NCI-H1092 (cell line): ENCODE measurements around the gene GK.
"Not testable (repeated sequence)": the region's sequence is repeated elsewhere in the genome, so short reads cannot be mapped to it uniquely, and the experiment has no call there.

Experiments
- DNase-seq: peaks from one replicate; lab custom pipeline; 2025; lab: John Stamatoyannopoulos, UW

Gene GK

DNA sequence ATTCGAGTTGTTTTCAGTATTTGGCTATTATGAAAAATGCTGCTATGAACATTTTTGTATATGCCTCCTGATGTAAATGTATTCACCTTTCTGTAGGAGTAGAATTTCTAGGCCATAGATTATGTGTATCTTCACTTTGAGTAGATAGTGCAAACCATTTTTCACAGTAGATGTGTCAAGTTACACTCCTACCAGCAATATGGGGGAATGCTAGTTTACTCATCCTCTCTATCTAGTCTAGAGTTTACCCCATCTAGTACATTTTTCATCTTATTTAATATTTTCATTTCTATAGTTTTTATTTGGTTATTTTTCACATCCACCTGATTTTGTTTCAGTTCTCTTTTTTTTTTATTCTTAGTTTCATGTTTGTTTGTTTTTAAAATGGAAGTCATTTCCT is 59.0 kb downstream of the GK start:
- DNase-seq, result no peak

DNA sequence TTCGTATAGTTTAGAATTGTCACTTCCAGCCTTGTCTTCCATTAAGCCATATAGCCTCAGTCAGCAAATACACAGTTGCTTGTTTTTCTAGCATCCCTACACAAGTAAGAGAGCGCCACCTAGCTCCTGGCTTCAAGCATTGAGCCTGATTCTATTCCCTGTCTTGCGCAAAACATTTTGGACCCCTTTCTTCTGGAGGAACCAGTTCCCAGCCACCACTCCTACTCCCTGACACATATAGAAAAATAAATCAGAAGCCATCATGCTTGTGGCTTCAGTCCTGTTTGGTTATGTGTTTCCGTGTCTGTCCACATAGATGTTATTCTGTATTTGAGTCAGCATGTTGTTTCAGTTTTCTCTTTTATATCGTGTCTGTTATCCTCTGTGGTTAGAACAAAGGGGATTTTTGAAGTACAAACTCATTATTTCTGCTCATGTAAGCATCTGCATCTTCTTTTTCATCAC is 59.9 kb downstream of the GK start:
- DNase-seq, result peak; percentile 34

DNA sequence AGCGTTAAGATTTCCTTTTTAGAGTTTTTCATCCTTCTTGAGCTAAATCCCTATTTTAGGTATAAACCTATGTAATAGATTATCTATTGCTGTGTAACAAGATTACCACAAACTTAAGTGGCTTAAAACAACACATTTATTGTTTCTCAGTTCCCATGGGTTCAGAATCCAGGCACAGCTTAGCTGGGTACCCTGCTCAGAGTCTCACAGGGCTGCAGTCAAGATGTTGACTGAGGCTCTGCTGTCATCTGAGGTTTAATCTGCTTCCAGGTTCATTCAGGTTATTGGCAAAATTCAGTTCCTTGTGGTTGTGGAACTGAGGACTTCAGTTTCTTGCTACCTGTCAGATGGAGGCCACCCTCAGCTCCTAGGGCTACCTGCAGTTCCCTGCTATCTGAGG is 60.9 kb downstream of the GK start:
- DNase-seq, result no peak

DNA sequence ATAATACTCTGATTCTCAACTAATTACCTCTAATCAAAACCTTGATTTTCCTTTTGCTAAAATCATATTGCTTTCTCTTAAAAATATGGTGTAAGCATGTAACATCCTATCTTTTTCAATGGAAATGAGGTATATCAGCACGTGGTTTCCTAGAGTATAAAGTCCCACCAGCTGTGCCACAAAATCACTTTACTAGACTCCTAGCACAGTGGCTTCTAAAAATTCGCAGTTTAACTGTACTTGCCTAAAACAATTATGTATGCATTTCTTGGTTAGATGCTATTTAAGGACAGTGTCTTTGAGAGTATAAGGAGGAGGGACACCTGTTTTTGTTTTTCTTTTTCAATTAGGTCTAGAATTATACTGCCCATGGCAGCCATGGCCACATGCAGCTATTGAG is 62.8 kb downstream of the GK start:
- no peak for DNase-seq

DNA sequence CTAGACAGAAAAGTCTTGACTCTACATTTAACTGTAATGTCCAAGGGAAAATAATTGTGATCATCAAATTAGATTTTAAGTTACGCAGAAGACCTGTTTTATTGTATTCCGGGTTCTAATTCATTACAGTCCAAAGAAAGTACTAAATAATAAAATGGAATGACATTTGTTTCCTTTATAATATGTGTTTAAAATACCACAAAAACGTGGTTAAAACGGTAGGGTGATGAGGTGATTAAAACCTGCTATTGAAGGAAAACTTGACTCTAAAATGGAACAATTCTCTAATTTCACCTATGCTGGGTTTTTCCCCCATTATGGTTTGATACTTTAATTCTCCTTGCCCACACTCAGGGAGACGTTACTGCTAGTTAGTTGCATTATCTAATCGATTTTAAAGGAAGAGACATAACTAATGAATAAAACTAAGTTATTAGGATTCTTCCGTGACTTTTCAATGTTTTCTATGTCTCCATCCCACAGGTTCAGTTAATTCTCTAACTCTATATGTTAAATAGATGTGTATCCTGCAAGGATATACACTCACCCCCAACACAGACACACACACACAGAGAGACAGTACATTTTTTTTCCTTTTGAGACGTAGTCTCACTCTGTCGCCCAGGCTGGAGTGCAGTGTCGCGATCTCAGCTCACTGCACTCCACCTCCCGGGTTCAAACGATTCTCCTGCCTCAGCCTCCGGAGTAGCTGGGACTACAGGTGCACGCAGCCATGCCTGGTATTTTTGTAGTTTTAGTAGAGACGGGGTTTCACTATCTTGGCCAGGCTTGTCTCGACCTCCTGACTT is 80.8 kb downstream of the GK start:
- DNase-seq, result no peak

DNA sequence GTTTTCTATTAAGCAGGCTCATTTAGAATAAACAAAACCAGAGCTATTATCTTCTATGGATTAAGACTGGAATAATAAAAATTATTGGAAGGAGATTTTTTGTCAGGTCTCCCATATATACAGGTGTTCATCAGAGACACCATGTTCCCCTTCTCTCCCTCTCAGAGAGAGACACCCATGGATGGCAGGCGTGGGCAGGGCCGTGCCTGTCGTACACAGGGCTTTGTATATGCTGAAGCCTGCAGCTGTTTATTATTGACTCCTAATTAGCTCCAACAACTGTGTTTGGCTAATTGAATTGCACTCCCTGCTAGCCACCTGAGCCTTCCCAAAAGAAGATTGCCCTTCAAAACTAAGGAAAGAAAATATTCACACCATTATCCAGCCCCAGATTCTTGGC is 81.6 kb downstream of the GK start:
- no peak for DNase-seq

DNA sequence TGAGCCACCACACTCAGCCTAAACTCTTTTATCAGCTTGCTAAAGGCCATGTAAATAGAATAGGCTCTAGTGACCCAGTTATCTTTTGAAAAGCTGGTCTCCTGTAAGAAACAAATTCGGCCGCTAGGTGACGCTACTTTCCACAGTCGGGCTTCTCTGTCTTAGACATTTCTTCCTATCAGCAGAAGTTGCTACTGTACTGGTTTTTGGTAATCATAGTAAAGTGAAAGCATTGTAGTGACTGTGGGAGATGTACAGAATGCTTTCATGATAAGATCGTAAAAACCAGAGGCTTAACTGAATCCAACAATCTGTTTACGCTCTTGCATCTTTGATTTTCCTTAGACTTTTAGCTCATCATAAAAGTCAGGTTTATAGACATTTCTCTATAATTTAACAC is 82.6 kb downstream of the GK start:
- DNase-seq, result peak; percentile 35

DNA sequence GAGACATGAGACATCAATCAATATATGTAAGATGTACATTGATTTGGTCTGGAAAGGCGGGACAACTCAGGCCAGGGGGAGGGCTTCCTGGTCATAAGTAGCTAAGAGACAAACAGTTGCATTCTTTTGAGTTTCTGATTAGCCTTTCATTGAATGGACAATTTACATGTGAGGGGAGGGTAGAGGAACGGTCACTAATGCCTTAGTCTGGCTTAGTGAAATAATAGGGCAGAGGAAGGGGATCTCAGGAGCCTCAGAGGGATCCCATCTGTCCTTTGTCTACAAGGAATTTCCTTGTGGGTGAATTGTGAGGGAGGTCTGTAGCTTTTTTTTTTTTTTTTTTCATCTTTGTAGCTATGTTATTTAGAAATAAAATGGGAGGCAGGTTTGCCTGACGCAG is 88.3 kb downstream of the GK start:
- no peak for DNase-seq

DNA sequence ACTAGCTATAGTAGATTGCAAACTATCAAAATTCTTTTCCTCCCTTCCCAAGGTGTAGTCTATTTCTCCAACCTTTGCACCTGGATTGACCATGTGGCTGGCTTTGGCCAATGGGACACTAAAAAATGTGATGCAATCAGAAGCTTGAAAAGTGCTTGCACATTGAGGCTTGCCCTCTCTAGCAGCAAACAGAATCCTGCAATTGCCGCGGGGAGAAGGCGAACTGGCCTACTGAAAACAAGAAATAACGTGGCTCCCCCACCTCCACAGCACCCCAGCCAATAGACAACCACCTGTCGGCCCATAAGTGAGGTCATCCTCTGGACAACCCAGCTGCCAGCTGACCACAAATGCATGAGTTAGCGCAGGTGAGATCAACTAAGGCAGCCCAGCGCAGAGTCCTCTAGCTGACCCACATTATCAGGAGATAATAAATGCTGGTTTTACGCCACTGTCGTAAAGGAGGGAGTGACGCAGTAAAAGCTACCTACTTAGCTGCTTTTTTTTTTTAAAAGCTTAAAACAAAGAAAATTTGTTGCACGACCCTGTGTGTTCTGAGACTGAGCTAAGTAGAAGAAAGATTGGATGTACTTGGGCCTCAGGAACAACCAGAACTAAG is 95.2 kb downstream of the GK start:
- DNase-seq, result no peak

DNA sequence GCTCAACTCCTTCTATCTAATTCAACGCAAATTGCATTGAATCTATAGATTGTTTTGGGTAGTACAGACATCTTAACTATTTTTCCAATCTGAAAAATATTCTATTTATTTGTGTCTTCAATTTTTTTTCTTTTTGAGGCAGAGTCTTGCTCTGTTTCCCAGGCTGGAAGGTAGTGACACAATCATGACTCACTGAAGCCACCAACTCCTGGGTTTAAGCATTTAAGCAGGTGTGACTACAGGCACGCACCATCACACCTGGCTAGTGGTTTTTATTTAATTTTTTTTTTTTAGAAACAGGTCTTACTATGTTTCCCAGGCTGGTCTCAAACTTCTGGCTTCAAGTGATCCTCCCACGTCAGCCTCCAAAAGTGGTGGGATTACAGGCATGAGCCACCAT is 98.3 kb downstream of the GK start:
- no peak for DNase-seq

DNA sequence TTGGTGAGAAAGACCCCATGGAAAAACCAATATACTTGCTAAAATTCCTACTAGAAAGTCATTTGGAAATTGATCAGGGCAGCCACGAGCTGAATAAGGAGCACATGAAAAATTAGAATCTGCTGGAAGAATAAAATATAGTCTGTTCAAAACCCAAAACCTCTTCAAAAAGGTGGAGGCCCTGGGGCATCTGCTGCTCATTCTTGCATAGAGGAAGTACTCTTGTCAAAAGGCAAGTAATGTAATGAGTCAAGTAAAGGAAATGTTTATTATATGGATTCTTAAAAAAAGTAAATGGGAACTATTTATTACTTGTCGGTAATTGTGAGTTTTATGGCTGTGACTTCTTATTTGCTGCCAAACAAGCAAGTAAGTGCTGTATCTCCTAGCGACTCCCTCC is 109.5 kb downstream of the GK start:
- DNase-seq, result no peak

DNA sequence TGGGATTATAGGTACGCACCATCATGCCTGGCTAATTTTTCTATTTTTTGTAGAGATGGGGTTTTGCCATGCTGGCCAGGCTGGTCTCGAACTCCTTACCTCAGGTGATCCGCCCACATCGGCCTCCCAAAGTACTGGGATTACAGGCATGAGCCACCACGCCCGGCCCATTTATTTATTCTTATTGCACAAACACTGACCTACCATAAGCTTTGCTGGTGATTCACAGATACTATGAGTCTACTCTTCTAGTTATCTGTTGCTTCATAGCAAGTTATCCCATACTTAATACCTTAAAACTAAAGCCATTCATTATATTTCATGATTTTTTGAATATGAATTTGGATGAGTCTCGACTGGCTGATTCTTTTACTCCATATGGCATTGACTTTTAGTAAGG is 120.5 kb downstream of the GK start:
- not testable (repeated sequence) for DNase-seq

DNA sequence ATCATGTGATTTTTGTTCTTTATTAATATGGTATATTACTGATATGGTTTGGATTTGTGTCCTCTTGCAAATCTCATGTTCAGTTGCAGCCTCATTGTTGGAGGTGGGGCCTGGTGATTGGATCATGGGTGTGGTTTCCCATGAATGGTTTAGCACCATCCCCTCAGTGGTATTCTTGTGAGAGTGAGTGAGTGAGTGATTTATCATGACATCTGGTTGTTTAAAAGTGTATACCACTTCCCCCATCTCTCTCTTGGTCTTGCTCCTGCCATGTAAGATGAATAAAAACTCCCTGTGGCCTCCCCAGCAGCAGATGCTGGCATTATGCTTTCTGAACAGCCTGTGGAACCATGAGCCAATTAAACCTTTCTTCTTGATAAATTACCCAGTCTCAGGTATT is 124.4 kb downstream of the GK start:
- DNase-seq, result no peak

DNA sequence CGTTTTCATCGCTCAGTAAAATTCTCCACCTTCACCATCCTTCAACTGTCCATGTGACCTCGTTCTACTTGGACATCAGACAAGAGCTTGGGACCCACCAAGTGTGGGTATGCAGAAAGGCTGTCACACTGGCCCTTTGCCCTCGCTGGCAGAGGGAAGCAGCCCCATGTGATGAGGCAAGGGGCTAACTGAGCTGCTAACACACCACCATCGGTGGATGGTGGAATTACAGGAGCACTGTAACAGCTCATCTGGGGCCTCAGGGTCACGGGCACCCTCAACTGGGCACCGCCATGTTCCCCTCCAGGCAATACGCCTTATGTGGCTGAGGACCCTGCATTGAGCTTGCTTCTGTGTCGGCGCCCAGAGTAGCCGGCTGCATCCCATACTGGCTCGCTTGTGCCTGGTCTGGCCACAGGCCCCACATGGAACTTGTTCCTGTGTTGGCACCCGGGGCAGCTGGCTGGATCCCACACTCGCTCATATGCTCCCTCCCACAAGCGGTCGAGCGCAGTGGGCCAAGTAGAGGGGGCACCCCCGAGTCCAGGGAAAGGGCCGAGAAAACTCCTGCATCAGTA is 126.3 kb downstream of the GK start:
- no peak for DNase-seq
